ENCODE results near the gene SDK1. TPM values are rescaled to one million over a fixed set of nuclear protein-coding genes. Genes with fewer than 3 reads are reported as not detected.

The SDK1 gene
- total RNA-seq, 2 experiments from 2014 or later, result 0.25 to 0.78 TPM

DNA sequence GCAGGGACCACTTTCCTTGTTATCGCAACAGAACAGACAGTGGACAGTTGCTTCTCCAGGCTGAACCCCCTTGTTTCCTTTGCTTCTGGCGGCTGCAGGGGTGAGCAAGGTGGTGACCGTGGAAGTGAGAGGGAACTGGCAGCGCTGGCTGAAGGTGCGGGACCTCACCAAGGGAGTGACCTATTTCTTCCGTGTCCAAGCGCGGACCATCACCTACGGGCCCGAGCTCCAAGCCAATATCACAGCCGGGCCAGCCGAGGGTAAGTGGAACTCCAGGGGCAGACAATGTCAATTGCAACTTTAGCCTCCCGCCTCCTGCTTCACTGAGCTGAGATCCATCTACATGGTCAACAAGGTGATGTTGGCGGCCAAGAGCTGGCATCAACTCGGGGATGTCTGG is 919.0 kb downstream of the SDK1 start:
- CTCF ChIA-PET, result no interaction called here

DNA sequence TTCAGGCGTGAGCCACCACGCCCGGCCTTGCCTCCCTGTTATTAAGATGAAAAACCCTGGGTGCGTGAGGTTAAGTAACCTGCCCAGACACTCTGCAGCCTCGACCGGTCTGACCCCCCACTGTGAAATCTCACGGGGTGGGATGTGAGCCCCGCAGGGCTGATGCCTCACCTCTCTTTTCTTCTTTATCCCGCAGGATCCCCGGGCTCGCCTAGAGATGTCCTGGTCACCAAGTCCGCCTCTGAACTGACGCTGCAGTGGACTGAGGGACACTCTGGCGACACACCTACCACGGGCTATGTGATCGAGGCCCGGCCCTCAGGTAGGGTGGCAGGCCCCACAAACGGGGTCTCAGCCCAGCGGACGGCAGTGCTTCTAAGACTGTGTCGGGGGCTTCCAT is 920.0 kb downstream of the SDK1 start:
- no peak overlapping the region for H3K4me3 Mint-ChIP-seq
- H3K27me3 Mint-ChIP-seq, result no peaks in the 10 kb centered on the region
- ChIA-PET POLR2A (no interaction called here), CTCF (no interaction called here)
- no peak for DNase-seq
- intact Hi-C loops (cut with micrococcal nuclease), result no loop called here
- H3K4me1 Mint-ChIP-seq (ENCODE audit: low read depth), result no peaks in the 10 kb centered on the region
- H3K27ac Mint-ChIP-seq, result no peak overlapping the region
- H3K36me3 Mint-ChIP-seq (ENCODE audit: low read depth), result no peaks in the 10 kb centered on the region
- TF ChIP-seq CTCF (IDR thresholded peaks at IDR 0.05), result no peak
- no peak for ATAC-seq
- H3K9me3 Mint-ChIP-seq, result no peaks in the 10 kb centered on the region

More for the DNA sequence above, 919.0 kb downstream of the SDK1 start:
- Mint-ChIP-seq H3K9me3 (no peaks in the 10 kb centered on the region), H3K4me3 (no peak overlapping the region), H3K27ac (no peak overlapping the region), H3K36me3 (ENCODE audit: low read depth) (no peaks in the 10 kb centered on the region), H3K27me3 (no peaks in the 10 kb centered on the region), H3K4me1 (ENCODE audit: low read depth) (no peaks in the 10 kb centered on the region)
- TF ChIP-seq CTCF (IDR thresholded peaks at IDR 0.05), result no peak
- no peak for DNase-seq
- ATAC-seq, result no peak
- intact Hi-C loops (cut with micrococcal nuclease), result no loop called here
- POLR2A ChIA-PET, result no interaction called here

- Mint-ChIP-seq H3K4me1 (ENCODE audit: low read depth) (no peaks in the 10 kb centered on the region), H3K36me3 (ENCODE audit: low read depth) (no peaks in the 10 kb centered on the region), H3K27ac (no peak overlapping the region), H3K4me3 (no peak overlapping the region), H3K9me3 (no peaks in the 10 kb centered on the region), H3K27me3 (no peaks in the 10 kb centered on the region)
- ChIA-PET POLR2A (no interaction called here), CTCF (no interaction called here)
- no peak for TF ChIP-seq CTCF (IDR thresholded peaks at IDR 0.05)
- intact Hi-C loops (cut with micrococcal nuclease), result no loop called here
- DNase-seq (no peak), ATAC-seq (no peak)
Measured at GRCh38 chr7:4222676-4223075, 921.6 kb downstream of the SDK1 start.

- intact Hi-C loops (cut with micrococcal nuclease), result no loop called here
- CTCF ChIA-PET, result no interaction called here
- H3K36me3 Mint-ChIP-seq (ENCODE audit: low read depth), result no peaks in the 10 kb centered on the region
- no peak for DNase-seq
- no peak for TF ChIP-seq CTCF (IDR thresholded peaks at IDR 0.05)
- H3K27me3 Mint-ChIP-seq, result no peaks in the 10 kb centered on the region
- H3K27ac Mint-ChIP-seq, result no peak overlapping the region
- no peak overlapping the region for H3K4me3 Mint-ChIP-seq
- POLR2A ChIA-PET, result no interaction called here
- no peaks in the 10 kb centered on the region for H3K9me3 Mint-ChIP-seq
- ATAC-seq, result no peak
- H3K4me1 Mint-ChIP-seq (ENCODE audit: low read depth), result no peaks in the 10 kb centered on the region
Measured at GRCh38 chr7:4225361-4225771, 924.3 kb downstream of the SDK1 start.

- ChIA-PET CTCF (no interaction called here), POLR2A (no interaction called here)
- no peak for DNase-seq
- H3K4me1 Mint-ChIP-seq (ENCODE audit: low read depth), result no peaks in the 10 kb centered on the region
- H3K27me3 Mint-ChIP-seq, result no peaks in the 10 kb centered on the region
- no peak for ATAC-seq
- no peak overlapping the region for H3K4me3 Mint-ChIP-seq
- no peaks in the 10 kb centered on the region for H3K36me3 Mint-ChIP-seq (ENCODE audit: low read depth)
- H3K9me3 Mint-ChIP-seq, result no peaks in the 10 kb centered on the region
- intact Hi-C loops (cut with micrococcal nuclease), result no loop called here
- no peak for TF ChIP-seq CTCF (IDR thresholded peaks at IDR 0.05)
- no peak overlapping the region for H3K27ac Mint-ChIP-seq
Measured at GRCh38 chr7:4225881-4226523, 925.0 kb downstream of the SDK1 start.

All from activated CD8-positive, alpha-beta T cell treated with anti-CD3 and anti-CD28 coated beads for 36 hours (primary cell).